A673 (cell line): ENCODE measurements around the gene BMX.

Source experiments
- EZH2 ChIP-seq: fragments of 200-600 bp; sonication (generic); IDR thresholded peaks from 2 replicates; pipeline ENCODE4 v1.6.1; 2017; ENCODE audit warnings: borderline replicate concordance, low read depth, mild to moderate bottlenecking, mixed read lengths, antibody characterized with exemption, low read length; ENCODE audit not compliant: poor library complexity, severe bottlenecking
- TF ChIP-seq, protein P1 (sequence below): fragments of 300-800, 200-600 bp; sonication (generic); conservative IDR thresholded peaks from 2 replicates; pipeline ENCODE4 v1.5.1; 2017; ENCODE audit warnings: low read depth, mild to moderate bottlenecking, antibody characterized with exemption, low read length, moderate library complexity, mixed read lengths

DNA sequence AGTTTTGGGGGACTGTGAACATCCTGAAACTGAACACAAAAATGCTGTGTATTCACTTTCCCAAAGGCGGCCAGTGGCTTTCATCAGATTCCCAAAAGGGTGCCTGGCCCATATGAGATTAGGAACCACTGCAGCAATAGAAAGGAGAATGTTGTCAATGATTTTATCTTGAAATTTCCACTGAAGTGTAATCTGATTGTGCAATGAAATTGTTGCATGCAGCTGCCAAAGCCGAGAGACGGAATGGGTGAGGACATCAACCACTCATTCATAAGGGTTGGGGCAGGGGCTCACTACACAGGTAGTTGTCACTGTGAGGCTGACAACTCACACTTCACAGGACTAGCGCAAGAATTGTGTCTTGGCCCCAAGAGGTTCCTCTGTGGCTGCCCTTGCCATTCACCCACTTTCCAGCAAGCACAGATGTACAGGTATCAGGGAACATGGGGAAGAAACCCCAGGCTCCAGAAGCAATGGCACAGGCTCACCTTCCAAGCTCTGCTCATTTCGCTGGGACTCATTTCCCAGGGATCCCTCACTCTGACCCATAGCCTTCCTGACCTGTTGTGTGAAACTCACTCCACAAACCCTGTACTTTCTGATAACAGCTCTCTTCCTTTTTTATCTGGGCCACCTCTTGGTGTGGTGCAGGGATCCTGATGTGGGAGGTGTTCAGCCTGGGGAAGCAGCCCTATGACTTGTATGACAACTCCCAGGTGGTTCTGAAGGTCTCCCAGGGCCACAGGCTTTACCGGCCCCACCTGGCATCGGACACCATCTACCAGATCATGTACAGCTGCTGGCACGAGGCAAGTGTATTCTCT is 48.8 kb downstream of the BMX start:
- TF ChIP-seq, protein P1, sequence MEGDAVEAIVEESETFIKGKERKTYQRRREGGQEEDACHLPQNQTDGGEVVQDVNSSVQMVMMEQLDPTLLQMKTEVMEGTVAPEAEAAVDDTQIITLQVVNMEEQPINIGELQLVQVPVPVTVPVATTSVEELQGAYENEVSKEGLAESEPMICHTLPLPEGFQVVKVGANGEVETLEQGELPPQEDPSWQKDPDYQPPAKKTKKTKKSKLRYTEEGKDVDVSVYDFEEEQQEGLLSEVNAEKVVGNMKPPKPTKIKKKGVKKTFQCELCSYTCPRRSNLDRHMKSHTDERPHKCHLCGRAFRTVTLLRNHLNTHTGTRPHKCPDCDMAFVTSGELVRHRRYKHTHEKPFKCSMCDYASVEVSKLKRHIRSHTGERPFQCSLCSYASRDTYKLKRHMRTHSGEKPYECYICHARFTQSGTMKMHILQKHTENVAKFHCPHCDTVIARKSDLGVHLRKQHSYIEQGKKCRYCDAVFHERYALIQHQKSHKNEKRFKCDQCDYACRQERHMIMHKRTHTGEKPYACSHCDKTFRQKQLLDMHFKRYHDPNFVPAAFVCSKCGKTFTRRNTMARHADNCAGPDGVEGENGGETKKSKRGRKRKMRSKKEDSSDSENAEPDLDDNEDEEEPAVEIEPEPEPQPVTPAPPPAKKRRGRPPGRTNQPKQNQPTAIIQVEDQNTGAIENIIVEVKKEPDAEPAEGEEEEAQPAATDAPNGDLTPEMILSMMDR, result no peak
- no peak for TF ChIP-seq EZH2
